Measurements from ENCODE around the gene LY9. TPM values are rescaled to one million over a fixed set of nuclear protein-coding genes. Genes with fewer than 3 reads are reported as not detected.

LY9 gene, protein sequence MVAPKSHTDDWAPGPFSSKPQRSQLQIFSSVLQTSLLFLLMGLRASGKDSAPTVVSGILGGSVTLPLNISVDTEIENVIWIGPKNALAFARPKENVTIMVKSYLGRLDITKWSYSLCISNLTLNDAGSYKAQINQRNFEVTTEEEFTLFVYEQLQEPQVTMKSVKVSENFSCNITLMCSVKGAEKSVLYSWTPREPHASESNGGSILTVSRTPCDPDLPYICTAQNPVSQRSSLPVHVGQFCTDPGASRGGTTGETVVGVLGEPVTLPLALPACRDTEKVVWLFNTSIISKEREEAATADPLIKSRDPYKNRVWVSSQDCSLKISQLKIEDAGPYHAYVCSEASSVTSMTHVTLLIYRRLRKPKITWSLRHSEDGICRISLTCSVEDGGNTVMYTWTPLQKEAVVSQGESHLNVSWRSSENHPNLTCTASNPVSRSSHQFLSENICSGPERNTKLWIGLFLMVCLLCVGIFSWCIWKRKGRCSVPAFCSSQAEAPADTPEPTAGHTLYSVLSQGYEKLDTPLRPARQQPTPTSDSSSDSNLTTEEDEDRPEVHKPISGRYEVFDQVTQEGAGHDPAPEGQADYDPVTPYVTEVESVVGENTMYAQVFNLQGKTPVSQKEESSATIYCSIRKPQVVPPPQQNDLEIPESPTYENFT
- not detected in 2 replicates for total RNA-seq (2014; rRNA removed; shearing (Covaris generic))
- polyA plus RNA-seq (2014; cell fraction: nucleus; rRNA removed): not detected in 2 replicates

DNA sequence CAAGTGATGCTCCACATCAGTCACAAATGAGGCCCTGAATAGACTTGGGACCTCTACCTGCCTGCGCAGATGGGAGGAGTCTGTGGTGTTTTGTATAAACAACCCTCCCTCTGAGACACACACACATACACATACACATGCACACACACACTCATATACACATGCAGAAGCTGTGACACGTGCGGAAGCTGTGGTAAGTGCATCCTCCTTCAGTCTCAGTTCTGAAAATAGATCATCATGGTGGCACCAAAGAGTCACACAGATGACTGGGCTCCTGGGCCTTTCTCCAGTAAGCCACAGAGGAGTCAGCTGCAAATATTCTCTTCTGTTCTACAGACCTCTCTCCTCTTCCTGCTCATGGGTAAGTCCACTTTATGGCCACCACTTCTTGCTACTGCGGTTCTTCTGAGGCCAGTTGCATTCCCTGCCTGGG is at the start of gene LY9:
TSS of gene LY9 (plus strand) at position 224 of the 433 bp plus-strand sequence. CDS start at position 238, 14 bp downstream.
- no peak for DNase-seq (ENCODE audit: extremely low read depth, low read depth)

DNA sequence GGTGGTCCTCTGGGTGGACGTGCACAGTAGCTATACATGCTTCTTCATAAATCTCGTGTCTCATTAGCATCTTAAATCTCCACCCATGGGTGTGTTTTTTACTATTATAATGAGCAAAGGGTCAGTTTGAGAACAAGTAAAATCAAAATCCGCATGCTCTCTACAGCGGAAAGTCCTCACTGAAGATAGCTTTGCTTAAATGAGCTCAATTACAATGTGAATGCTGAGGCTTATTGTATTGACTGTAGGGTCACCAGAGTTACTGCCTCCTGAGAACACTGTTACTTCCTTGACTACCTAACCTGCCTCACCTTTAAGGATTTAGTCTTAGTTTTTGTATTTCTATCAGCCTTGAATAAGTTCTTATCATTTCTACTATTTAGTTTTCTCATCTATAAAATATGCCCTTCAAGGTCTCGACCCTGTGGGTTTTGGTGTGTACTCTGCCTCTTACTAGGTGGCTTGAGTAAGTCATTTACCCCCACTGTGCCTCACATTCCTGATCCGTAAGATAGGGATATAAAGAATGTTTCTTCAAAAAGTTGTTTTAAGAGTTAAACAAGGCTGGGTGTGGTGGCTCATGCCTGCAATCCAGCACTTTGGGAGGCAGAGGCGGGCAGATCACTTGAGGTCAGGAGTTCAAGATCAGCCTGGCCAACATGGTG is 49.0 kb upstream of the LY9 start:
- DNase-seq (ENCODE audit: extremely low read depth, low read depth): no peak

DNA sequence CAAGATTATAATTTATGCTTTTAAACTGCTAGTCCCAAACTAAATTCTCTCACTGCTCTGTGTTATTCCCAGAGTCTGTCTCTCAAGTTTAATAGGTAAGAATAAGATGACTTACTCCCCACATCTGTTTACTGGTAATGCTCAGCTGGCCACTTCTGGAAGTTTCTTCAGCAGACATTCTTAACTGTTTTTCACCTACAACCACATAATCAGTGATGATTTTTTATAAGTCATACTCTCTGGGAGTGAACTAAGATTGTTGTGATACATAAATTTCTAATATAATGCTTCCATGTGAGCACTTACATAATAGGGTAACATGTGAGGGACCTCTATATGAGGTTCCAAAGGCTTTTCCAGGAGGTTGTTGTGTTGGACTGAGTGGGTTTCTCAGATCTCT is 48.3 kb upstream of the LY9 start:
- no peak for DNase-seq (ENCODE audit: extremely low read depth, low read depth)

DNA sequence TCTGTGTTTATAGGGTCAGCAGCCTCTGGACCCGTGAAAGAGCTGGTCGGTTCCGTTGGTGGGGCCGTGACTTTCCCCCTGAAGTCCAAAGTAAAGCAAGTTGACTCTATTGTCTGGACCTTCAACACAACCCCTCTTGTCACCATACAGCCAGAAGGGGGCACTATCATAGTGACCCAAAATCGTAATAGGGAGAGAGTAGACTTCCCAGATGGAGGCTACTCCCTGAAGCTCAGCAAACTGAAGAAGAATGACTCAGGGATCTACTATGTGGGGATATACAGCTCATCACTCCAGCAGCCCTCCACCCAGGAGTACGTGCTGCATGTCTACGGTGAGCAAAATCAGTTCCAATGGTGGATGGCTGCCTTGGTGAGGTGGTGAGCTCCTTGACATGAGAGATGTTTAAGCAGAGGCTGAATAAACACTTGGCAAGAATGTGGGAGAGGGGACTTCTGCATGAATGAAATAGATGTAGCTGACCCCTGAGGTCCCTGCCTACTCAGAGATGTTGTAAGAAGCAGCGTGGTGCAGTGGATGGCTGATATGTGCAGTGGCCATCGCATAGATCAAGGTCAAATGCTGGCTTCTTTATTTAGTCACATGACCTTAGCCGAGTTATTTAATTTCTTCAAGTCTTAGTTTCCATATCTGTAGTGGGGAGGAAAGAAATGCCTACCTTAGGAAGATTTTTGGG is 47.6 kb upstream of the LY9 start:
- no peak for DNase-seq (ENCODE audit: extremely low read depth, low read depth)

GRCh38 chr1:160748878-160749269 is 47.1 kb upstream of the LY9 start:
- DNase-seq (ENCODE audit: extremely low read depth, low read depth): no peak

- no peak for DNase-seq (ENCODE audit: extremely low read depth, low read depth)
Measured at GRCh38 chr1:160750608-160751007, 45.4 kb upstream of the LY9 start.

DNA sequence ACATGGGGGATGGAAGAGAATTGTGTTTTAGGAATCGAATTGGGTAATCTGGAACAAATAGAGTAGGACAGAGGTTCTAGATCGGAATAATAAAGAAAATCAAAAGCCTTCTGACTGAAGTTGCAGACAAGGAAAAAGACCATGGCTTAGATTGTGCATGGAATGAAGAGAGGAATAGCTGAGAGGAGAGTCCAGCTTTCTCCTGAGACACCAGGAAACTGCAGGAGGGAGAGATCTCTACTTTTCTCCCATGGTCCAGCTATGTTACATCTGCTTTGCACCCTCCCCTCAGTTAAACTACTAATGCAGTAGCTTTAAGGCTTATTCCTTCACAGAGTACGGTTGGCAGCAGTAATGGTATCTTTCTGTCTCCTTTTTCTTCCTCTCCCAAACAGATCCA is 43.6 kb upstream of the LY9 start:
- no peak for DNase-seq (ENCODE audit: extremely low read depth, low read depth)

DNA sequence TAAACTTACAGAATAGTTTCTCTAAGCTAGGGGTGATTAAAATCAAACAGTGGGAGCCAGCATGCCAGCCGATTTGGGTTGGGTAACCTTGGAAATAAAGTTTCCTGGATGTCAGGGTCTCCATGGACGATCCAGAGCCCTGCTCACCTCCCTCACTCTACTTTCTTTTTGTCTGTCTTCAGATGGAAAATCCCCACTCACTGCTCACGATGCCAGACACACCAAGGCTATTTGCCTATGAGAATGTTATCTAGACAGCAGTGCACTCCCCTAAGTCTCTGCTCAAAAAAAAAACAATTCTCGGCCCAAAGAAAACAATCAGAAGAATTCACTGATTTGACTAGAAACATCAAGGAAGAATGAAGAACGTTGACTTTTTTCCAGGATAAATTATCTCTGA is 43.0 kb upstream of the LY9 start:
- DNase-seq (ENCODE audit: extremely low read depth, low read depth): no peak

- DNase-seq (ENCODE audit: extremely low read depth, low read depth): no peak
Measured at GRCh38 chr1:160753594-160753993, 42.4 kb upstream of the LY9 start.

DNA sequence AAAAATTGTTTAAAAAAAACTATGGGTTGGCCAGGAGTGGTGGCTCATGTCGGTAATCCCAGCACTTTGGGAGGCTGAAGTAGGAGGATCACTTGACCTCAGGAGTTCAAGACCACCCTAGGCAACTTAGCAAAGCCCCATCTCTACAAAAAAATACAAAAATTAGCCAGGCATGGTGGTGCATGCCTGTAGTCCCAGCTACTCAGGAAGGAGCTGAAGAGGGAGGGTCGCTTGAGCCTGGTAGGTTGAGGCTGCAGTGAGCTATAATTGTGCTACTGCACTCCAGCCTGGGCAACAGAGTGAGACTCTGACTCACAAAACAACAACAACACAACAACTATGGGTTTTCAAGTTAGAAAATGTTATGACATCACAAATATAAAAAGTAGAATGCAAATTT is 40.5 kb upstream of the LY9 start:
- DNase-seq (ENCODE audit: extremely low read depth, low read depth): no peak

DNA sequence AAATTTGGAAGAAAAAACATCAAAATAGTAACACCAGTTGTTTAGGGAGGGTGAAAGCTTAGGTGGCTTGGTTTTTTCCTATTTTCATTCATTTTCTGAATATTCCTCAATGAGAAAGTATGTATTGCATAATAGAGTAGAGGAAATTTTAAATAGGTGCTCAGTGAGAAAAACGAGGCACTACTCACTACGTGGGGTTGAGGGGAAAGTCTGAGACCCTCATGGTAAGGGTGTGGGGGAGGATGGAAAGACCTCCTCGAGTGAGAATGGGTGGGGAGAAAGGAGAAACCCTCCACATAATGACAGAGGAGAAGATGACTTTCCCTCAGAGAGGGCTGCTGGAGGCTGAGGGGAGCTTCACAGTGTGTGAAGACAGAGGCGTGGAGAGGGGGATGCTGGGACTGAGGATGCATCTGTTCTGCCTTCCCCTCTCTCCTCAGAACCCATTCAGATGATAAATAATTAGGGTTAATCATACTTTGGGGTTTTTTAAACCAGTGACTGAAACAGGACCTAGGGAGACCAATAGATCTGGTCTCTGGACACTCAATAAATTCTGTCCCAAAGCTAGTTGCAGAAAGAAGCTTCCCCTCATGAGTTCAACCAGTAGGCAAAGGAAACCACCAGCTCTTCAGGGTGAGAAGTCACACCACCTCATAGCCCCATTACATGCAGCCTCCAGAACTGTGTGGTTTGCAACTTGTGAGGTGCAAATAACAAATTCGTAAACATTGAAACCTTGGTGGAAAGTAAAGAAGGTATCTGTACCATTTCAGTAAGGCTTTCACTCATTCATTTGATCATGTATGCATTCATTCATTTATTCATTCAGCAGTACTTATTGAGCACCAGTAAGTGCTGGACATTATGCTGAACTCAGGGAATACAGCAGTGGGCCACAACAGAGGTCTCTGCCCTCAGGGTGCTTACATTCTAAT is 39.8 kb upstream of the LY9 start:
- no peak for DNase-seq (ENCODE audit: extremely low read depth, low read depth)

GRCh38 chr1:160756849-160757201 is 39.1 kb upstream of the LY9 start:
- DNase-seq (ENCODE audit: extremely low read depth, low read depth): no peak

- DNase-seq (ENCODE audit: extremely low read depth, low read depth): no peak
Measured at GRCh38 chr1:160758521-160758920, 37.5 kb upstream of the LY9 start.

- no peak for DNase-seq (ENCODE audit: extremely low read depth, low read depth)
Measured at GRCh38 chr1:160759740-160760139, 36.2 kb upstream of the LY9 start.

DNA sequence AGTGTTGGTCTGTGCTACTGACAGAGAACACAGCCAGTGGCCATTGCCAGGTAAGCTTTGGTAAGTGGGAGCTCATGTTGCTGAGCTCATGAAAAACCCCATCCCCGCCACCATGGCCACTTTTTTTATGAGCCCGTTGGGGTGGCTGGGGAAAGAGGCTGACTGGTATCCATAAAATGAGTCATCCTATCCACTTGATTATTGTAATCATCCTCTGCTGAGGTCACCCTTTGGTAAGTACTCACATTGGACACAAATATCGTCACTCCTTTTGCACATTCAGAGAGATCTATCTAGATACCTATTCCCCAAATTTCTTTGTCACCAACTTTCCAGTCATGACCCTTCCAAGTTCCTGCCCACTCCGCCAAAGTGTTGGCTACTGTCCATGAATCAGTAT is 34.9 kb upstream of the LY9 start:
- DNase-seq (ENCODE audit: extremely low read depth, low read depth): no peak

DNA sequence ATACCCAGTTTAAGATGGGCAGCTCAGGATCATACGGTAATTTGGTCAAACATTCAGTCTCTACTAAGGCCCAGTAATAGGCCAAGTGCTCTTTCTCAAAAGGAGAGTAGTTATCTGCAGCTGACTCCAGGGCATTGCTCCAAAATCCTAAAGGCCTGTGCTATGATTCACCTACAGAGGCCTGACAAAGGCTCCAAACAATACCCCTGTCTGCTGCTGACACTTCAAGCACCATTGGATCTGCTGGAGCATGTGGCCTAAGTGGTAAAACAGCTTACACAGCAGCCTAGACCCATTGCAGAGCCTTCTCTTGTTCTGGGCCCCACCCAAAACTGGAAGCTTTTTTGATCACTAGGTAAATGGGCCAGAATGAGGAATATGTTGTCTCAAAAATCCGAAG is 34.1 kb upstream of the LY9 start:
- no peak for DNase-seq (ENCODE audit: extremely low read depth, low read depth)

GRCh38 chr1:160763993-160764392 is 32.0 kb upstream of the LY9 start:
- DNase-seq (ENCODE audit: extremely low read depth, low read depth): no peak

DNA sequence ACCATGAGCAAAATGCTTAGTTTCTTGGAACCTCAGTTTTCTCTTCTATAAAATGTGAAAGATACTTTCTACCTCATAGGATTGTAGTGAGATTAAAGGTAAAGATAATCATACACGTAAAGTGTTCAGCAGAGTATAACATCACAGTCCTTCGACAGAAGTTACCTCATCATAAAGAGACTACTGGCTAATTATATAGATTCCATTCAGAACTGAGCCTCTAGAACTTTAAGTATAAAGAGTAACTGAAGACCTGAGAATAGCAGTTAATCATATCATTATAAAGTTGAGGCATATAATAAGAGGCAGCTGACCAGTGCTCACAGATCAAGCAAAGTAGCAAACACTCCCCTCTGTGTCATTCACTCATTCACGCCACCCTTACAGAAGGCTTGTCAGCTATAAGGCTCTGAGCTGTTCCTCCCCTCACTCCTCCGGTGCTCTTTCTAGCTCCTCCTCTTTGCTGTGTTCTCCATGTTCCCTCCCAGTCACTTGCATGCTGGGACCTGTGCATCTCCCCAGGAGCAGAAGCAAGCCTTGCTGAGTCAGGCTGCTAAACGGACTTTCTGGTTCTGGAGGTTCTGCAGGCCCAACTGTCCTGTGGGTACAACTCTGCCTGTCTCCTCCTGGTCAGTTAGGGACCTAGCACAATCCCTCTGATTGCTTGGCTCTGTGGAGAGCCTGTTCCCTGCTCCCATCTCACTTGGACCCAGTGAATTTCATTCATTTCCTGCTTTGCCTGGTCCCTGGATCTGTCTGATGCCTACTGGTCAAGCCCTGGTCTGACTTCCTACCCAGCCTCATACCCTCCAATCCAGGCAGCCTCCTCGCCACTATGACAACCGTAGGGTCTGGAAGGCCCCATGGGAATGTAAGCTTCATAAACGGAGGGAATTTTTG is 28.3 kb upstream of the LY9 start:
- DNase-seq (ENCODE audit: extremely low read depth, low read depth): no peak

GRCh38 chr1:160768295-160768657 is 27.7 kb upstream of the LY9 start:
- DNase-seq (ENCODE audit: extremely low read depth, low read depth): no peak

Data from NCI-H460 (cell line).